Neural cell (in vitro differentiated cells): ENCODE measurements around the gene POU2F3. TPM values are rescaled to one million over a fixed set of nuclear protein-coding genes. Genes with fewer than 3 reads are reported as not detected.

ENCODE experiments used
- H2AFZ ChIP-seq: fragments of 200-600, 300-800 bp; sonication (generic), shearing (Covaris generic); 2 replicates; pipeline ENCODE4 v1.6.0; 2014; ENCODE audit warnings: low read depth, mild to moderate bottlenecking, antibody characterized with exemption, low read length, moderate library complexity
- H3F3A ChIP-seq: fragments of 200-600 bp; shearing (Covaris generic); 2 replicates; pipeline ENCODE4 v1.6.1; 2016; ENCODE audit warnings: mild to moderate bottlenecking, moderate library complexity, mixed read lengths, antibody characterized with exemption, low read length; ENCODE audit not compliant: insufficient read depth, poor library complexity, severe bottlenecking
- H3K27ac ChIP-seq: fragments of 200-600, 300-800 bp; sonication (generic), shearing (Covaris generic); 2 replicates; pipeline ENCODE4 v1.5.1; 2014; ENCODE audit warnings: mild to moderate bottlenecking, low read length, moderate library complexity
- H3K27me3 ChIP-seq: fragments of 300-800, 200-600 bp; sonication (generic), shearing (Covaris generic); 2 replicates; pipeline ENCODE4 v1.6.0; 2014; ENCODE audit warnings: mild to moderate bottlenecking, low read depth, low read length, moderate library complexity; ENCODE audit not compliant: insufficient read depth
- H3K36me3 ChIP-seq: fragments of 300-800, 200-600 bp; sonication (generic), shearing (Covaris generic); 2 replicates; pipeline ENCODE4 v1.5.1; 2014; ENCODE audit warnings: mild to moderate bottlenecking, antibody characterized with exemption, low read length, moderate library complexity; ENCODE audit not compliant: insufficient read depth
- H3K4me2 ChIP-seq: fragments of 300-800, 200-600 bp; sonication (generic), shearing (Covaris generic); 2 replicates; pipeline ENCODE4 v1.6.0; 2014; ENCODE audit warnings: mild to moderate bottlenecking, low read length
- H3K4me3 ChIP-seq: fragments of 300-800, 200-600 bp; sonication (generic), shearing (Covaris generic); 2 replicates; pipeline ENCODE4 v1.5.1; 2014; ENCODE audit warnings: mild to moderate bottlenecking, low read length, moderate library complexity
- H3K79me2 ChIP-seq: fragments of 200-600 bp; shearing (Covaris generic); replicated peaks from 2 replicates; pipeline ENCODE4 v1.6.0; 2014; ENCODE audit warnings: mild to moderate bottlenecking, low read length, moderate library complexity; ENCODE audit not compliant: insufficient read depth
- H3K9ac ChIP-seq: fragments of 300-800, 200-600 bp; sonication (generic), shearing (Covaris generic); 2 replicates; pipeline ENCODE4 v1.6.1; 2016; ENCODE audit warnings: mild to moderate bottlenecking, low read length, mixed read lengths
- H3K9me2 ChIP-seq: fragments of 200-600 bp; shearing (Covaris generic); 2 replicates; pipeline ENCODE4 v1.6.1; 2016; ENCODE audit warnings: mild to moderate bottlenecking, low read length, mixed read lengths; ENCODE audit not compliant: insufficient read depth
- H3K9me3 ChIP-seq: fragments of 200-600, 300-800 bp; sonication (generic), shearing (Covaris generic); 2 replicates; pipeline ENCODE4 v1.6.1; 2016; ENCODE audit warnings: mild to moderate bottlenecking, mixed run types, low read length, moderate library complexity, mixed read lengths
- H4K20me1 ChIP-seq: fragments of 200-600 bp; shearing (Covaris generic); 2 replicates; pipeline ENCODE4 v1.6.1; 2016; ENCODE audit warnings: mild to moderate bottlenecking, mixed run types; ENCODE audit not compliant: insufficient read depth
- EP300 ChIP-seq: fragments of 450-650 bp; conservative IDR thresholded peaks from 2 replicates; pipeline ENCODE4 v1.6.1; 2014; ENCODE audit warnings: antibody characterized with exemption, mild to moderate bottlenecking, moderate library complexity; ENCODE audit not compliant: poor library complexity, severe bottlenecking
- EZH2 ChIP-seq: fragments of 200-600, 300-800 bp; shearing (Covaris generic), sonication (generic); IDR thresholded peaks from 2 replicates; pipeline ENCODE4 v1.6.1; 2014; ENCODE audit warnings: antibody characterized with exemption, low read length, borderline replicate concordance, mild to moderate bottlenecking; ENCODE audit not compliant: insufficient read depth, poor library complexity, severe bottlenecking
- MXI1 ChIP-seq: fragments of 450-650 bp; conservative IDR thresholded peaks from 2 replicates; pipeline ENCODE4 v1.6.1; 2014; ENCODE audit warnings: antibody characterized with exemption, mild to moderate bottlenecking; ENCODE audit not compliant: poor library complexity, severe bottlenecking
- POLR2AphosphoS5 ChIP-seq: IDR thresholded peaks from 2 replicates; pipeline ENCODE4 v1.6.1; 2012
- RAD21 ChIP-seq: fragments of 450-650 bp; conservative IDR thresholded peaks from 2 replicates; pipeline ENCODE4 v1.6.1; 2014; ENCODE audit warnings: antibody characterized with exemption, mild to moderate bottlenecking, moderate library complexity
- SMC3 ChIP-seq: fragments of 450-650 bp; conservative IDR thresholded peaks from 2 replicates; pipeline ENCODE4 v1.6.1; 2014; ENCODE audit warnings: antibody characterized with exemption, mild to moderate bottlenecking, moderate library complexity; ENCODE audit not compliant: poor library complexity
- TAF1 ChIP-seq: IDR thresholded peaks from 2 replicates; pipeline ENCODE4 v1.6.1; 2012; ENCODE audit warnings: low read depth
- polyA plus RNA-seq: library from polyadenylated mRNA; depleted of rRNA; stranded (reverse); fragments of >200 nt; gene quantifications from 2 replicates; pipeline ENCODE4 v1.2.3, GENCODE V29; 2014
- TF ChIP-seq, protein P1 (sequence below): fragments of 450-650 bp; IDR thresholded peaks from 2 replicates; pipeline ENCODE4 v1.5.1; 2014; ENCODE audit warnings: antibody characterized with exemption, mild to moderate bottlenecking, moderate library complexity; ENCODE audit not compliant: poor library complexity, severe bottlenecking
- TF ChIP-seq, protein P2 (sequence below): IDR thresholded peaks from 2 replicates; pipeline ENCODE4 v1.6.1; 2012; ENCODE audit warnings: borderline replicate concordance

POU2F3 gene
- polyA plus RNA-seq, 1 donor from 2014 or later: not detected

DNA sequence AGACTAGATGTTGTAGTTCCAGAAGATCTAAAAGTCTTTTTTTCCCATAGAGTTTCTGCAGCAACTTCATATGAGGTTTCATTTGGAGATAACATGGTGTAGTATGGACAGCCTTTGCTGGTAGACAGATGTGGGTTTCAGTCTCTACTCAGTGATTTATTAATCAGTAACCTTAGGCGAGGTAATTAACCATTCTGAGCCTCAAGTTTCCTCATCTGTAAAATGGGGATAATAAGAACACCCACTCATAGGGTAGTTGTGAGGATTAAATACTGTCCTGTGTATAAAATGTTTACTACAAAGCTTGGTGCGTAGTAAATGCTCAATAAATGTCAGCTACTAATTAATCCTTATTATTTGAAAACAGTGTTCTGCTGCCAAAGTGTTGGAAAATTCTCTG is 16.8 kb downstream of the POU2F3 start:
- H3K36me3 ChIP-seq: no peaks in the 10 kb centered on the region
- no peaks in the 10 kb centered on the region for H3F3A ChIP-seq
- H3K4me3 ChIP-seq: no peak overlapping the region
- H2AFZ ChIP-seq: no peak overlapping the region
- no peaks in the 10 kb centered on the region for H3K9me3 ChIP-seq
- no peaks in the 10 kb centered on the region for H3K79me2 ChIP-seq
- H3K9me2 ChIP-seq: no peaks in the 10 kb centered on the region
- H3K27me3 ChIP-seq: no peaks in the 10 kb centered on the region
- H4K20me1 ChIP-seq: no peaks in the 10 kb centered on the region
- no peak overlapping the region for H3K27ac ChIP-seq
- H3K9ac ChIP-seq: no peak overlapping the region
- no peak for TF ChIP-seq MXI1
- no peak for TF ChIP-seq SMC3
- TF ChIP-seq, protein P1, sequence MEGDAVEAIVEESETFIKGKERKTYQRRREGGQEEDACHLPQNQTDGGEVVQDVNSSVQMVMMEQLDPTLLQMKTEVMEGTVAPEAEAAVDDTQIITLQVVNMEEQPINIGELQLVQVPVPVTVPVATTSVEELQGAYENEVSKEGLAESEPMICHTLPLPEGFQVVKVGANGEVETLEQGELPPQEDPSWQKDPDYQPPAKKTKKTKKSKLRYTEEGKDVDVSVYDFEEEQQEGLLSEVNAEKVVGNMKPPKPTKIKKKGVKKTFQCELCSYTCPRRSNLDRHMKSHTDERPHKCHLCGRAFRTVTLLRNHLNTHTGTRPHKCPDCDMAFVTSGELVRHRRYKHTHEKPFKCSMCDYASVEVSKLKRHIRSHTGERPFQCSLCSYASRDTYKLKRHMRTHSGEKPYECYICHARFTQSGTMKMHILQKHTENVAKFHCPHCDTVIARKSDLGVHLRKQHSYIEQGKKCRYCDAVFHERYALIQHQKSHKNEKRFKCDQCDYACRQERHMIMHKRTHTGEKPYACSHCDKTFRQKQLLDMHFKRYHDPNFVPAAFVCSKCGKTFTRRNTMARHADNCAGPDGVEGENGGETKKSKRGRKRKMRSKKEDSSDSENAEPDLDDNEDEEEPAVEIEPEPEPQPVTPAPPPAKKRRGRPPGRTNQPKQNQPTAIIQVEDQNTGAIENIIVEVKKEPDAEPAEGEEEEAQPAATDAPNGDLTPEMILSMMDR: no peak
- no peak for TF ChIP-seq EP300
- TF ChIP-seq POLR2AphosphoS5: no peak
- no peak for TF ChIP-seq TAF1
- TF ChIP-seq, protein P2, sequence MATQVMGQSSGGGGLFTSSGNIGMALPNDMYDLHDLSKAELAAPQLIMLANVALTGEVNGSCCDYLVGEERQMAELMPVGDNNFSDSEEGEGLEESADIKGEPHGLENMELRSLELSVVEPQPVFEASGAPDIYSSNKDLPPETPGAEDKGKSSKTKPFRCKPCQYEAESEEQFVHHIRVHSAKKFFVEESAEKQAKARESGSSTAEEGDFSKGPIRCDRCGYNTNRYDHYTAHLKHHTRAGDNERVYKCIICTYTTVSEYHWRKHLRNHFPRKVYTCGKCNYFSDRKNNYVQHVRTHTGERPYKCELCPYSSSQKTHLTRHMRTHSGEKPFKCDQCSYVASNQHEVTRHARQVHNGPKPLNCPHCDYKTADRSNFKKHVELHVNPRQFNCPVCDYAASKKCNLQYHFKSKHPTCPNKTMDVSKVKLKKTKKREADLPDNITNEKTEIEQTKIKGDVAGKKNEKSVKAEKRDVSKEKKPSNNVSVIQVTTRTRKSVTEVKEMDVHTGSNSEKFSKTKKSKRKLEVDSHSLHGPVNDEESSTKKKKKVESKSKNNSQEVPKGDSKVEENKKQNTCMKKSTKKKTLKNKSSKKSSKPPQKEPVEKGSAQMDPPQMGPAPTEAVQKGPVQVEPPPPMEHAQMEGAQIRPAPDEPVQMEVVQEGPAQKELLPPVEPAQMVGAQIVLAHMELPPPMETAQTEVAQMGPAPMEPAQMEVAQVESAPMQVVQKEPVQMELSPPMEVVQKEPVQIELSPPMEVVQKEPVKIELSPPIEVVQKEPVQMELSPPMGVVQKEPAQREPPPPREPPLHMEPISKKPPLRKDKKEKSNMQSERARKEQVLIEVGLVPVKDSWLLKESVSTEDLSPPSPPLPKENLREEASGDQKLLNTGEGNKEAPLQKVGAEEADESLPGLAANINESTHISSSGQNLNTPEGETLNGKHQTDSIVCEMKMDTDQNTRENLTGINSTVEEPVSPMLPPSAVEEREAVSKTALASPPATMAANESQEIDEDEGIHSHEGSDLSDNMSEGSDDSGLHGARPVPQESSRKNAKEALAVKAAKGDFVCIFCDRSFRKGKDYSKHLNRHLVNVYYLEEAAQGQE: no peak
- TF ChIP-seq EZH2: no peak
- TF ChIP-seq RAD21: no peak
- H3K4me2 ChIP-seq: no peak overlapping the region

DNA sequence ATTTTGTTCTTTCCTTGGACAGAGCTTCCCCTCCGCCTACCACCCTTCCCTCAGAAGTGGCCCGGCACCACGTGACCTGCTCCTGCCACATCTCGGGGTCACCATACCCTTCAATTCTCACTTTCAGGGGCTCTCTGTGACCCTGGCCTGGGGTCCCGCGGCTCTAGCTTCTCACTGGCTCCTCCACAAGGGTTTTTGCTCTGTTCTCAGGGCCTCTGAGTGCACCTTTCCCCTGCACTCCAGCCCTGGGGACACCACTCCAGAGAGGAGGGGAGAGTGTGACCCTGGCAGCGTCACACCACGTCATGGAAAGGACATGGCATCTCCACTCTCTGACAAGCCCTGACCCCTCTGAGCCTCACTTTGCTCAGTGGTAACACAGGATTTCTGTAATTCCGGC is 17.4 kb downstream of the POU2F3 start:
- H3K9me2 ChIP-seq: no peaks in the 10 kb centered on the region
- no peaks in the 10 kb centered on the region for H3K36me3 ChIP-seq
- H3K4me2 ChIP-seq: no peak overlapping the region
- H3K79me2 ChIP-seq: no peaks in the 10 kb centered on the region
- H3K4me3 ChIP-seq: no peak overlapping the region
- no peaks in the 10 kb centered on the region for H3K27me3 ChIP-seq
- no peaks in the 10 kb centered on the region for H3F3A ChIP-seq
- no peaks in the 10 kb centered on the region for H3K9me3 ChIP-seq
- H2AFZ ChIP-seq: no peak overlapping the region
- H3K27ac ChIP-seq: no peak overlapping the region
- no peak overlapping the region for H3K9ac ChIP-seq
- TF ChIP-seq, protein P1: no peak
- TF ChIP-seq EZH2 (no peak), RAD21 (no peak), EP300 (no peak)
- H4K20me1 ChIP-seq: no peaks in the 10 kb centered on the region
